Dermis microvascular lymphatic vessel endothelial cell (primary cell): ENCODE results near the gene NTN4. TPM values are rescaled to one million over a fixed set of nuclear protein-coding genes. Genes with fewer than 3 reads are reported as not detected.
"Not testable (repeated sequence)": the region's sequence is repeated elsewhere in the genome, so short reads cannot be mapped to it uniquely, and the experiment has no call there.

Source experiments
- DNase-seq, 2 donors: peaks; one replicate each; pipeline versions ENCODE4 v3.0.0 to v3.0.0-alpha.2; 2010; ENCODE audit warnings: low read depth in 2 of 2
- total RNA-seq: library from RNA; depleted of rRNA; stranded (reverse); fragments of >200 nt; gene quantifications from 2 replicates; pipeline ENCODE4 v1.2.1, GENCODE V29; 2014

NTN4 gene
- total RNA-seq, 1 donor from 2014 or later, result 204 TPM

DNA sequence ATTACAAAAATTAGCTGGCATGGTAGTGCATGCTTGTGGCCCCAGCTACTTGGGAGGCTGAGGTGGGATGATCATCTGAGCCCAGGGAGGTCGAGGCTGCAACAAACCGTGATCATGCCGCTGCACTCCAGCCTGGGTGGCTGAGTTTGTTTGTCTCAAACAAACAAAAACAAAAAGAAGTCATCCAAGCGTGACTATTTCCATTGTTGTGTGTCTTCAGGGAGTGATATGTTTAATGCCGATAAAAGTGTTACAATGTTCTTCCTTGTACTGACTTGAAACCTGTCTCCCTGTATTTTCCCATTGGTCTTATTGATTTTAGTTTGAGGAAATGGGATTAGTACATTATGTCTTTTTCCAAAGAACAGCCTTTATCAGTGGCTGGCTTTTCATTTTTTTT lies 163.7 kb downstream of the NTN4 start:
- DNase-seq, result no peak

DNA sequence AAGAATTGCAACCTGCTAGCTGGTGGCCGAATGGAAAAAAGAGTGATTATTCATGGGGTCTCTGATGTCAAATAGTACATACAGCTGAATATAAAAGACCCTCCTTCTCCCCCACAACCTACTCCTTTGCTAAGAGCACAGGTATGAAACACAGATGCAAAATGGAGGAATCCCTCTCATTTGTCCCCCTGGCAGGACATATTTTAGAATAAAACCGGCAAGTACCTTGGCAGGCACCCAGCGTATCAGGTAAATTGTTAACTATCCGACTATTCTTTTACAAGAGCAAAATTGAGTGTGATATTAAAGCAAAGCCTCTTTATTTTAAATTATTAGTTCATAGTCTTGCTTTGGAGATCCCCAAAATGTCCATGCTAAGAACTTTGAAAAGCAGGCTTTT lies 165.6 kb downstream of the NTN4 start:
- no peak for DNase-seq

DNA sequence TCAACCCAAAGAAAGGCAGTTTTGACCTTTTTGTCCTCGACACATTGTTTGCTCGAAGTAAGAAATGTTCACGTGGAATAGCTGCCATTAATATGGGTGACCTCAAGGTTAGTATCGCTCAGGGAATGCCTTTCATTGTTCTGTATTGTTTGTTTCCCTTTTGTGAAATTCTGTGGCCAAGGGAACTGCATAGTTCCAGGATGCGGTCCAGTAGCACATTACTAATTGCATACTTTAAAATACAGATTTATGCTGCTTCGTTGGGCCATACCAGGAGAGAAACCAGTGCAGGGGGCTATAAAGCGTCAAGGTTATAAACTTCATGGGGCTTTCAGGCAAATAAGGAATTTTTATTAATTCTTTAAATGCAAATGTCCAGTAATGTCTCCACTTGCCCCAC lies 166.0 kb downstream of the NTN4 start:
- DNase-seq, result peak; percentile 96 to 97

DNA sequence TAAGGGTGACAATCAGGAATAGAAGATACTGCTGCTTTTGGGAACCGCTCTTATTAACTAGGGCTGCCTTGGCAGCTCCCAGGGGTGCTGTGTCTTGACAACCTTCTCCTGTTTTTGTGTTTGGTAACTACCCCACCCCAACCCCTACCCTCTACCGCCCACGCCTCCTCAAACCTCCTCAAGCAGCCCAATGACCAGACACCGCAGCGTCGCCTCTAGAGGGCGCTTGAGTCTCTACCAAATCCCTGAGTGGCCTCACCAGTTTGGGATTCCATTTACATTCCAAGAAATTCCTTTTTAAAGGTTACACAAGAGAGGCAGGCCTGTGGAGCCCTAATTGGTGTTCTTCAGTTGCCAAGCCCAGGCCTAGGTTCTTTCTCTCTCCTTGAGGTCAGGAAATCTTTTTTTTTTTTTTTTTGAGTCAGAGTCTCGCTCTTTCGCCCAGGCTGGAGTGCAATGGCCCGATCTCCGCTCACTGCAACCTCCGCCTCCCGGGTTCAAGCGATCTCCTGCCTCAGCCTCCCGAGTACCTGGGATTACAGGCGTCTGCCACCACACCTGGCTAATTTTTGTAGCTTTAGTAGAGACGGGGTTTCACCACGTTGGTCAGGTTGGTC lies 166.9 kb downstream of the NTN4 start:
- peak in 1 of 2 donors; percentile 92 for DNase-seq

DNA sequence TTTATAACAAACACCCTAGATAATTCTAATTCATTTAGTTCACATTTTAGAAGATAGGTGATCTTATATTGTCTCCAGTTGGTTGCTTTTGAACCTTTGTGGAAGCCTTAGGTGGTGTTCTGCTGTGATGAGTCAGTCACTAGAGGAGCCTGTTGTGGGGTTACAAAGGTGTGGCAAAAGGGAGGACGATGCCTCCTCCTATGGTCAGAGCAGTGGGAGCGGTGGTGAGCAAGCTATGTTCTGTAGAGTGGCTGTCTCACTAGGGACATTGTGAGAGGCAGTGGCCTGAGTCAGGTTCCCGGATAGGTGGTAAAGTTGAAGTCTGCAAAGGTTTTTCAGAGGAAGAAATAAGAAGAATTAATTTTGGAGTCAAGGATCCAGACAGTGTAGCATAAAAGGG lies 167.7 kb downstream of the NTN4 start:
- no peak for DNase-seq

DNA sequence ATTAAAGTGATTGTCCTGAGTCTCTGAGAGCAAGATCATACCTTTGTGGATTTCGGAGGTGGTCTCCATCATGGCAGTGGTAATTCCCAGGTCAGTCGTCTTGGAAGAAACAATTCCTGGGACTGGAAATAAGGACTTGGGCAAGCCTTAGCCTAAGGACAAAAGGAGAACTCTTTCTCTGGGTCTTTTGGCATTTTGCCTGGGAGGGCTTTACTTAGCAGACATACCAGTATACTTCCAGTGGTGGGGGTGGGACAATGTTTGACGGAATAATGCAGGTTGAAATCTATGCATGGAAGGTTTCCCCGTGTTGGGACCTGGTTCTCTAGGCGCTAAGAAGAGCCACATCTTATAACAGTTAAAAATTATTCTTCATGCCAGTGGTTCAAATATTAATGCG lies 168.8 kb downstream of the NTN4 start:
- DNase-seq, result no peak

DNA sequence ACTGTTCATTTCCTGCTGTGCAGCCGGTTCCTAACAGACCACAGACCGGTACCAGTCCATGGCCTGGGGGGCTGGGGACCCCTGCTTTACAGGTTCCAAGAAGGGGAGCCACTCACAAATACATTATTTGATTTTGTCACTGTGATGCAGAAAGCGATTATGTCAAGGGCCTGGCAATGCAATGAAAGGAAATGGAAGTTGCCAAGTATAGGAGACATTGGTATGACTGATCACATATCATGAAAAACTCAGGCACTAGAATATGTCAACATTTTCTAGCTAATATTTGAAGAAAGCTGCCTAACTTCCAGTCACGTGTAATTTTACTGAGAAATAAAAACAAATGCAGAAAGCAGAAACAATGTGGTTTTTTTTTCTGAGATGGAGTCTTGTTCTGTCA lies 170.4 kb downstream of the NTN4 start:
- DNase-seq, result peak in 1 of 2 donors; percentile 77

DNA sequence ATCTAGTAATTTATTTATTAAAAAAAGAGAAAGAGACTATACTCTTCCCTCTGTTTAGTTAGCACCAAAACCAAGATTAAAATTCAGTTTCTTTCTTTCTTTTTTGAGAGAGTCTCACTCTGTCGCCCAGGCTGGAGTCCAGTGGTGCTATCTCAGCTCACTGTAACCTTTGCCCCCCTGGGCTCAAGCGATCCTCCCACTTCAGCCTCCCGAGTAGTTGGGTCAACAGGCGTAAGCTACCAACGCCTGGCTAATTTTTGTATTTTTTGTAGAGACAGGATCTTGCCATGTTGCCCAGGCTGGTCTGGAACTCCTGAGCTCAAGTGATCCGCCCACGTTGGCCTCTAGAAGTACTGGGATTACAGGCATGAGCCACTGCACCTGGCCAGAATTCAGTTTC lies 174.1 kb downstream of the NTN4 start:
- DNase-seq, result not testable (repeated sequence)

DNA sequence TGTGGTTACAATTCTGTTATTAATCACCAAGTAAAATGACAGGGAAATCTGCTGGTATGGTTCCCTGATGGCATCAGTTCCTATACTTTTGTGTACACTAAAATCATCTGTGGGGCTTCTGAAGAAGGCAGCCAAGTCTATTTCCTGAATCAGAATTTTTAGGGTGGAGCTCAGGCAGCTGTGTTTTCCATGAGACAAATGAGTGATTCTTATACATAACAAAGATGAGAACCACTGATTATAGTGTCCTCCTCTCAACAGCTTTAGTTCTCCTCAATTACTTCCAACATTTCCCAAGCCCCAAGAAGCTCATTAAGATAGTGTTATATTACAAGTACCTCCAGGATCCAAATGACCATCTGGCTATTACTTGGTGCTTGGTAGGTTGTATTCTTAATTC lies 174.8 kb downstream of the NTN4 start:
- peak; percentile 75 to 96 for DNase-seq

DNA sequence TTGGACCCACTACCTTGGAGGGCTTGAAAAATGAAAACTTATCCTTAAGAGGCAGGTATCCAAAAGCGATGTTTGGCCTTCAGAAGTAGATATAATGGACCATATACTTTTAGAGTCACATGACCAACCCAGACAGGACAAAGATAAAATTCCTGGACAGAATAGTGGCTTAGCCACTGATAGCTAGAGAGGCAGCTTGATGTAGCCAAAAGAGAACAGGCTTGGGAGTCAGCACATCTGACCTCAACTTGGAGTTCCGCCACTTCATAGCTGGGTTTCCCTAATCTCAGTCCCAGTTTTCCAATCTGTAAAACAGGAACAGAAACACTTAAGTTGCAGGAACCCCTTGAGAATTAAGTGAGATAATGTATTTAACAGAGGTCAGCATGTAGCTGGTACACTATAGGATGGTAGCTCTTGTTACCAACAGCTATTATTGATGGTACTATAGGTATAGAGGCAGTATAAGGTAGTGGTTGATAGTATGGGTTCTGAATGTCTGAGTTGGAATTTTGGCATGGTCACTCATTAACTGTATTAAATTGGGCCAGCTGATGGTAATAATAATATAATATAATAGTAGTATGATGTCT lies 176.1 kb downstream of the NTN4 start:
- no peak for DNase-seq

DNA sequence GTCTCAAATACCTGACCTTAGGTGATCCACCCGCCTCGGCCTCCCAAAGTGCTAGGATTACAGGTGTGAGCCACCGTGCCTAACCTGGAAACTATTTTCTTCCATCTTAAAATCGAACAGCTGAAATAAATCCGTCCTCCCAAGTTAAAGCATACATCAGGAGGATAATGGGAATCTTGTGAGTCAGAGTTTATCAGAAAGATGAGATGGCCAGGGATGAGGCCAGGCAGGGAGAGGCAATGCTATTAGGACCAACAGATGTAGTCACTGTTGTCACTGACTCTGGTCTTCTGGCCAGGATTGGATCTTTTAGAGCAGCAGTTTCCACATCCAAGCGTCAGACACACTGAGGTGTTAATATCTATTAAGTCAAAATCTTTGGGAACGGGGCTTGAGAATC lies 177.5 kb downstream of the NTN4 start:
- no peak for DNase-seq

DNA sequence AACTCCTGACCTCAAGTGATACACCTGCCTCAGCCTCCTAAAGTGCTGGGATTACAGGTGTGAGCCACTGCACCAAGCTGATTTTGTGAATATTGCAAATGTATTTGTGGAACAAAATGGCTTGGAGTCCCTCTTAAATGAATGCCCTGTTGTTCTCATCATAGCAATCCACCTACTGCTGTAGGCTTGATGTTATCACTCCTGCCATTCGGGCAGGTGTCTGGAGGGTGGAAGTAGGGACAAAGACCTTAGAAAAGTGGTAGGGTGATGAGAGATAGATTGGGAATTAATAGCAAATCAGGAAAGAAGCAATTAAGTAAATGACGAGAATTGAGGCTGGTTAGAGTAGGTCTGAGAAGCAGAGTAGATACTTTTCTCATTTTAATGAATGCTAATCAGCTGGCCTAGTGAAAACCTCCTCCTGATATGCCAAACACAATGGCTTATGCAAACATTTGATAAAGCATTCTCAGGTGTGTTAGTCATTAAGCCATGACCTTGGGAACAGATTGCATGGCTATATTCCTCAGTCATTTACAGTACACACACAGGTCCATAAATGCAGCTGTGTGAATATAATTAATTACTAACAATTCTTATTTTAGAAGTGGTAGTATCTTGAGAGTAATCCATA lies 178.8 kb downstream of the NTN4 start:
- DNase-seq, result peak; percentile 78 to 86

DNA sequence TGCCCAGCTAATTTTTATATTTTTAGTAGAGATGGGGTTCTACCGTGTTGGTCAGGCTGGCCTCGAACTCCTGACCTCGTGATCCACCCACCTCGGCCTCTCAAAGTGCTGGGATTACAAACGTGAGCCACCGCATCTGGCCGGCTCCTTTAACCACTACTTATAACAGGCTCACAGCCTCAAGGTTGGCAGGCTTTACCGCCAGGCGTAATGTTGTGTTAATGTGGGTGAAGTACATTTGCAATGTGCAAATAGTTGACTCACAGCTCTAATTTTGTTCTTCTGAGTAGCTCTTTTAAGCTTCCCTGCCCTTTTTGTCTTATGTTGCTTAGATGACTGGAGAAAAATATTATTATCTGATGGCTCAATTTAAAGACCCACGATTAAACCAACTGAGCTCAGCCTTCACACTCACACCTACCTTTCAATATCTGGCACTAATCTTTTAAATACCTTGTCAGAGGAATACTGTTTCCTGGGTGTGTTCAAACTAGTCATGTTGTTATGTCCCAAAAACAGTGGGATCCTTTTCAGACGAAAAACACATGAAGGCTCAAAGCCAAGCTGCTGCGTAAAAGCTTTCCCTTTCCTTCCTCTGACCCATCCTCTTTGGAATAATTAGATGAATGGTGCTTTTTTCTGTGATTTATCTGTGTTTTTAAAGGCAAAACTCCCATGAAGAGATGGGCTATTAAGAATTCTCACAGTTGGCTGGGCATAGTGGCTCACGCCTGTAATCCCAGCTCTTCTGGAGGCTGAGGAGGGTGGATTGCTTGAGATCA lies 182.1 kb downstream of the NTN4 start:
- DNase-seq, result peak; percentile 92 to 95

Other genes starting within 250 kb of the NTN4 start
- 3.1 and 4.2 TPM in 2 replicates for gene USP44, start 239.3 kb downstream of the NTN4 start, total RNA-seq
- gene SNRPF, start 68.2 kb upstream of the NTN4 start, total RNA-seq, result 13.3 and 24.5 TPM in 2 replicates
- gene CCDC38, start 151.8 kb upstream of the NTN4 start, total RNA-seq, result not detected in 2 replicates
- gene AMDHD1, start 152.6 kb upstream of the NTN4 start, total RNA-seq, result under 0.01 TPM in 2 replicates
- gene HAL, start 205.6 kb upstream of the NTN4 start, total RNA-seq, result 0.13 and 0.25 TPM in 2 replicates
- 52.5 and 56.1 TPM in 2 replicates for gene LTA4H, start 244.8 kb upstream of the NTN4 start, total RNA-seq